ENCODE data around the gene NFATC2.

DNA sequence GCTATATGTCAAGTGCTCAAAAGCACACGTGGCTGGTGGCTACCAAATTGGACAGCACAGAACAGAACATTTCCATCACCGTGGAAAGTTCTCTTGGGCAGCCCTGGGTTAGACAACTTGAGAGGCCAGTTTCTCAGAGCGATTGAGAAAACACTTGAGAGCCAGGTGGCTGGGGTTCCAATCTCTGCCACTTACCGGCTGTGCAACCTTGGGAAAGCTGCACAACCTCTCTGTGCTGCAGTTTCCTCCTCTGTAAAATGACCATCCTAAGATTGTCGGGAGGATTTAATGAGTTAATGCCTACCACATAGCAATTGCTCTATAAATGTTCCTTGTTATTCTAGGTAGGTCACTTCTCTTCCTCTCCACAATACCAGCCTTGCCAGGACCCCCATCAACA lies 25.1 kb upstream of the NFATC2 start:
- TF ChIP-seq, protein P1, sequence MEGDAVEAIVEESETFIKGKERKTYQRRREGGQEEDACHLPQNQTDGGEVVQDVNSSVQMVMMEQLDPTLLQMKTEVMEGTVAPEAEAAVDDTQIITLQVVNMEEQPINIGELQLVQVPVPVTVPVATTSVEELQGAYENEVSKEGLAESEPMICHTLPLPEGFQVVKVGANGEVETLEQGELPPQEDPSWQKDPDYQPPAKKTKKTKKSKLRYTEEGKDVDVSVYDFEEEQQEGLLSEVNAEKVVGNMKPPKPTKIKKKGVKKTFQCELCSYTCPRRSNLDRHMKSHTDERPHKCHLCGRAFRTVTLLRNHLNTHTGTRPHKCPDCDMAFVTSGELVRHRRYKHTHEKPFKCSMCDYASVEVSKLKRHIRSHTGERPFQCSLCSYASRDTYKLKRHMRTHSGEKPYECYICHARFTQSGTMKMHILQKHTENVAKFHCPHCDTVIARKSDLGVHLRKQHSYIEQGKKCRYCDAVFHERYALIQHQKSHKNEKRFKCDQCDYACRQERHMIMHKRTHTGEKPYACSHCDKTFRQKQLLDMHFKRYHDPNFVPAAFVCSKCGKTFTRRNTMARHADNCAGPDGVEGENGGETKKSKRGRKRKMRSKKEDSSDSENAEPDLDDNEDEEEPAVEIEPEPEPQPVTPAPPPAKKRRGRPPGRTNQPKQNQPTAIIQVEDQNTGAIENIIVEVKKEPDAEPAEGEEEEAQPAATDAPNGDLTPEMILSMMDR (IDR thresholded peaks at IDR 0.05) = no peak
- TF ChIP-seq EP300 (IDR thresholded peaks at IDR 0.05; ENCODE audit: low read depth) (no peak), POLR2A (IDR thresholded peaks at IDR 0.05) (no peak)
